Measurements from ENCODE around the gene PCNX4. TPM values are rescaled to one million over a fixed set of nuclear protein-coding genes. Genes with fewer than 3 reads are reported as not detected.

The PCNX4 gene
- total and polyA plus RNA-seq, 7 experiments from 2014 or later, result 17.2 to 48.2 (median 36.4) TPM

- no peaks in the 10 kb centered on the region for H3K27me3 Mint-ChIP-seq
- Histone ChIP-seq H3K9me3 (ENCODE audit: control insufficient read depth in 2 of 3, low read length in 3 of 3) (no peaks in the 10 kb centered on the region), H3K4me3 (ENCODE audit: low read length) (no peak overlapping the region), H3K27me3 (ENCODE audit: control insufficient read depth in 2 of 2, insufficient read depth in 2 of 2, low read length in 2 of 2) (no peaks in the 10 kb centered on the region), H3K4me1 (ENCODE audit: control insufficient read depth in 2 of 2, insufficient read depth in 2 of 2, low read length in 2 of 2) (no peaks in the 10 kb centered on the region), H3K27ac (ENCODE audit: low read depth, low read length) (no peak overlapping the region), H3K36me3 (ENCODE audit: control insufficient read depth in 2 of 3, insufficient read depth in 3 of 3, low read length in 3 of 3) (peaks cover 0 to 5% (median 0%) of the 10 kb centered on the region in 3 experiments)
- DNase-seq, result no peak
- ChIA-PET POLR2A (no interaction called here), CTCF (no interaction called here)
- ATAC-seq, result no peak
- H3K4me3 Mint-ChIP-seq, result no peak overlapping the region
- peaks cover 9 to 30% (median 27%) of the 10 kb centered on the region in 5 donors for H3K36me3 Mint-ChIP-seq
- H3K9me3 Mint-ChIP-seq, result peaks cover 0 to 1% (median 0%) of the 10 kb centered on the region in 11 donors
- peaks cover 16 to 67% (median 52%) of the 10 kb centered on the region in 7 donors for H3K4me1 Mint-ChIP-seq
- no peak overlapping the region for H3K27ac Mint-ChIP-seq
- intact Hi-C loops (cut with micrococcal nuclease), result no loop called here
Measured at GRCh38 chr14:60102389-60102788, 10.7 kb downstream of the PCNX4 start.

- H3K4me3 Mint-ChIP-seq, result no peak overlapping the region
- peaks cover 0 to 3% (median 0%) of the 10 kb centered on the region in 11 donors for H3K9me3 Mint-ChIP-seq
- intact Hi-C loops (cut with micrococcal nuclease), result loop anchor here in 1 of 2 donors (2.0 kb wide), 1 partner anchor 14 kb away; no protein-coding TSS in a partner anchor
- peak; percentile 60 for ATAC-seq
- H3K4me1 ChIP-seq (ENCODE audit: control insufficient read depth in 2 of 2, insufficient read depth in 2 of 2, low read length in 2 of 2), result no peaks in the 10 kb centered on the region
- H3K27ac Mint-ChIP-seq, result peak overlapping the region in 3 of 9 donors; percentile 20 to 41 (median 25)
- H3K9me3 ChIP-seq (ENCODE audit: control insufficient read depth in 2 of 3, low read length in 3 of 3), result no peaks in the 10 kb centered on the region
- peaks cover 20 to 63% (median 44%) of the 10 kb centered on the region in 7 donors for H3K4me1 Mint-ChIP-seq
- H3K27me3 Mint-ChIP-seq, result no peaks in the 10 kb centered on the region
- H3K27me3 ChIP-seq (ENCODE audit: control insufficient read depth in 2 of 2, insufficient read depth in 2 of 2, low read length in 2 of 2), result no peaks in the 10 kb centered on the region
- ChIA-PET CTCF (no interaction called here), POLR2A (interaction anchor here (0.6 kb wide), 2 partner anchors 59 to 169 kb away, joined by 3 to 6 read pairs; partner anchors contain the start of gene DHRS7)
- H3K4me3 ChIP-seq (ENCODE audit: low read length), result no peak overlapping the region
- no peak overlapping the region for H3K27ac ChIP-seq (ENCODE audit: low read depth, low read length)
- peaks cover 10 to 36% (median 34%) of the 10 kb centered on the region in 5 donors for H3K36me3 Mint-ChIP-seq
- DNase-seq, result no peak
- peaks cover 0 to 6% (median 0%) of the 10 kb centered on the region in 3 experiments for H3K36me3 ChIP-seq (ENCODE audit: control insufficient read depth in 2 of 3, insufficient read depth in 3 of 3, low read length in 3 of 3)
Measured at GRCh38 chr14:60106339-60106738, 14.6 kb downstream of the PCNX4 start.

- intact Hi-C loops (cut with micrococcal nuclease), result loop anchor here in 1 of 2 donors (2.0 kb wide), 1 partner anchor 15 kb away; no protein-coding TSS in a partner anchor
- ChIA-PET CTCF (no interaction called here), POLR2A (no interaction called here)
- H3K9me3 ChIP-seq (ENCODE audit: control insufficient read depth in 2 of 3, low read length in 3 of 3), result no peaks in the 10 kb centered on the region
- Mint-ChIP-seq H3K4me1 (peaks cover 20 to 54% (median 34%) of the 10 kb centered on the region in 7 donors), H3K27me3 (no peaks in the 10 kb centered on the region), H3K36me3 (peaks cover 10 to 36% (median 32%) of the 10 kb centered on the region in 5 donors), H3K4me3 (no peak overlapping the region), H3K27ac (no peak overlapping the region), H3K9me3 (peaks cover 0 to 3% (median 0%) of the 10 kb centered on the region in 11 donors)
- peaks cover 0 to 6% (median 0%) of the 10 kb centered on the region in 3 experiments for H3K36me3 ChIP-seq (ENCODE audit: control insufficient read depth in 2 of 3, insufficient read depth in 3 of 3, low read length in 3 of 3)
- DNase-seq (no peak), ATAC-seq (no peak)
- no peaks in the 10 kb centered on the region for H3K4me1 ChIP-seq (ENCODE audit: control insufficient read depth in 2 of 2, insufficient read depth in 2 of 2, low read length in 2 of 2)
- no peak overlapping the region for H3K4me3 ChIP-seq (ENCODE audit: low read length)
- no peak overlapping the region for H3K27ac ChIP-seq (ENCODE audit: low read depth, low read length)
- H3K27me3 ChIP-seq (ENCODE audit: control insufficient read depth in 2 of 2, insufficient read depth in 2 of 2, low read length in 2 of 2), result no peaks in the 10 kb centered on the region
Measured at GRCh38 chr14:60107477-60107876, 15.8 kb downstream of the PCNX4 start.

- Mint-ChIP-seq H3K4me1 (peaks cover 12 to 32% (median 18%) of the 10 kb centered on the region in 7 donors), H3K27me3 (no peaks in the 10 kb centered on the region), H3K36me3 (peaks cover 15 to 43% (median 31%) of the 10 kb centered on the region in 5 donors), H3K9me3 (peaks cover 0 to 3% (median 0%) of the 10 kb centered on the region in 11 donors), H3K4me3 (no peak overlapping the region), H3K27ac (no peak overlapping the region)
- POLR2A ChIA-PET, result interaction anchor here (0.8 kb wide), 1 partner anchor 21 kb away, joined by 4 read pairs; no protein-coding TSS in a partner anchor
- ATAC-seq (no peak), DNase-seq (no peak)
- Histone ChIP-seq H3K27me3 (ENCODE audit: control insufficient read depth in 2 of 2, insufficient read depth in 2 of 2, low read length in 2 of 2) (no peaks in the 10 kb centered on the region), H3K36me3 (ENCODE audit: control insufficient read depth in 2 of 3, insufficient read depth in 3 of 3, low read length in 3 of 3) (peaks cover 0 to 11% (median 0%) of the 10 kb centered on the region in 3 experiments), H3K27ac (ENCODE audit: low read depth, low read length) (no peak overlapping the region), H3K4me1 (ENCODE audit: control insufficient read depth in 2 of 2, insufficient read depth in 2 of 2, low read length in 2 of 2) (no peaks in the 10 kb centered on the region), H3K4me3 (ENCODE audit: low read length) (no peak overlapping the region), H3K9me3 (ENCODE audit: control insufficient read depth in 2 of 3, low read length in 3 of 3) (no peaks in the 10 kb centered on the region)
- intact Hi-C loops (cut with micrococcal nuclease), result no loop called here
- CTCF ChIA-PET, result interaction anchor here (0.9 kb wide), 1 partner anchor 73 kb away, joined by 3 read pairs; no protein-coding TSS in a partner anchor
Measured at GRCh38 chr14:60111732-60112131, 20.0 kb downstream of the PCNX4 start.

- Mint-ChIP-seq H3K4me3 (no peak overlapping the region), H3K9me3 (no peaks in the 10 kb centered on the region), H3K4me1 (peaks cover 1 to 17% (median 8%) of the 10 kb centered on the region in 7 donors), H3K27ac (no peak overlapping the region), H3K27me3 (no peaks in the 10 kb centered on the region), H3K36me3 (peaks cover 9 to 40% (median 29%) of the 10 kb centered on the region in 5 donors)
- CTCF ChIA-PET, result no interaction called here
- Histone ChIP-seq H3K9me3 (ENCODE audit: control insufficient read depth in 2 of 3, low read length in 3 of 3) (no peaks in the 10 kb centered on the region), H3K27me3 (ENCODE audit: control insufficient read depth in 2 of 2, insufficient read depth in 2 of 2, low read length in 2 of 2) (no peaks in the 10 kb centered on the region), H3K27ac (ENCODE audit: low read depth, low read length) (no peak overlapping the region), H3K4me3 (ENCODE audit: low read length) (no peak overlapping the region), H3K4me1 (ENCODE audit: control insufficient read depth in 2 of 2, insufficient read depth in 2 of 2, low read length in 2 of 2) (no peaks in the 10 kb centered on the region), H3K36me3 (ENCODE audit: control insufficient read depth in 2 of 3, insufficient read depth in 3 of 3, low read length in 3 of 3) (peaks cover 3 to 19% (median 7%) of the 10 kb centered on the region in 3 experiments)
- no peak for ATAC-seq
- intact Hi-C loops (cut with micrococcal nuclease), result no loop called here
- POLR2A ChIA-PET, result interaction anchor here (0.9 kb wide), 1 partner anchor 8 kb away, joined by 4 read pairs; no protein-coding TSS in a partner anchor
- no peak for DNase-seq
Measured at GRCh38 chr14:60114881-60115280, 23.2 kb downstream of the PCNX4 start.

GRCh38 chr14:60116181-60116580 is 24.5 kb downstream of the PCNX4 start:
- Histone ChIP-seq H3K4me3 (ENCODE audit: low read length) (no peak overlapping the region), H3K36me3 (ENCODE audit: control insufficient read depth in 2 of 3, insufficient read depth in 3 of 3, low read length in 3 of 3) (peaks cover 3 to 24% (median 7%) of the 10 kb centered on the region in 3 experiments), H3K27me3 (ENCODE audit: control insufficient read depth in 2 of 2, insufficient read depth in 2 of 2, low read length in 2 of 2) (no peaks in the 10 kb centered on the region), H3K9me3 (ENCODE audit: control insufficient read depth in 2 of 3, low read length in 3 of 3) (no peaks in the 10 kb centered on the region), H3K27ac (ENCODE audit: low read depth, low read length) (no peak overlapping the region), H3K4me1 (ENCODE audit: control insufficient read depth in 2 of 2, insufficient read depth in 2 of 2, low read length in 2 of 2) (no peaks in the 10 kb centered on the region)
- ChIA-PET CTCF (interaction anchor here (1.0 kb wide), 1 partner anchor 51 kb away, joined by 3 read pairs; no protein-coding TSS in a partner anchor), POLR2A (no interaction called here)
- DNase-seq (no peak), ATAC-seq (no peak)
- Mint-ChIP-seq H3K4me3 (no peak overlapping the region), H3K27ac (no peak overlapping the region), H3K4me1 (peaks cover 0 to 8% (median 3%) of the 10 kb centered on the region in 7 donors), H3K27me3 (no peaks in the 10 kb centered on the region), H3K9me3 (no peaks in the 10 kb centered on the region), H3K36me3 (peaks cover 8 to 44% (median 29%) of the 10 kb centered on the region in 5 donors)
- intact Hi-C loops (cut with micrococcal nuclease), result no loop called here
